Right lobe of liver (tissue), 4 donors: ENCODE results near the gene CFL1.

Source experiments
- CTCF ChIP-seq, 4 donors: fragments of 200-600 bp in 3 of 4; fragments of 450-650 bp in 1 of 4; IDR thresholded peaks; one replicate each; pipeline versions ENCODE4 v1.5.1 to v1.8.0; 2016 to 2022; ENCODE audit warnings: antibody characterized with exemption in 4 of 4, mild to moderate bottlenecking in 2 of 4
- POLR2A ChIP-seq: fragments of 450-650 bp; IDR thresholded peaks from one replicate; pipeline ENCODE4 v1.6.1; 2017; ENCODE audit warnings: antibody characterized with exemption, mild to moderate bottlenecking
- donor health status: DM: no; HTN: no; CAD: no.
- donor health status: DM: no; HTN: no; CAD: no.
- donor health status: DM: no; HTN: yes; CAD: no.

GRCh38 chr11:65814131-65814985 is 43.6 kb downstream of the CFL1 start:
- TF ChIP-seq CTCF (IDR thresholded peaks at IDR 0.05) (no peak), POLR2A (no peak)
